OCI-LY7 (cell line): ENCODE measurements around the gene SMARCD1. TPM values are rescaled to one million over a fixed set of nuclear protein-coding genes. Genes with fewer than 3 reads are reported as not detected.

Source experiments
- BruUV-seq: library from RNA; stranded (reverse); fragments of 400-500 nt; replicated peaks from 2 replicates; lab custom pipeline; 2021; lab: Mats Ljungman, UMichigan
- CTCF ChIA-PET: fragments of 300-600 bp; sonication (Branson Sonifier 250); formaldehyde crosslinking; loops from one replicate; lab custom pipeline; 2022; ENCODE audit warnings: antibody characterized with exemption; ENCODE audit not compliant: unreplicated experiment; lab: Charles Lee
- POLR2A ChIA-PET: fragments of 300-600 bp; sonication (Branson Sonifier 250); formaldehyde crosslinking; loops from one replicate; lab custom pipeline; 2022; ENCODE audit warnings: antibody characterized with exemption; lab: Charles Lee
- DNase-seq: peaks from one replicate; pipeline ENCODE4 v3.0.0-alpha.2; 2015; ENCODE audit warnings: low spot score
- H2AFZ ChIP-seq: fragments of 200-600 bp; sonication (generic), shearing (Covaris generic); 2 replicates; pipeline ENCODE4 v1.6.1; 2014; ENCODE audit warnings: mild to moderate bottlenecking, antibody characterized with exemption, low read length, moderate library complexity
- H3K27ac ChIP-seq: fragments of 200-600 bp; sonication (generic); 2 replicates; pipeline ENCODE4 v1.5.1; 2014; ENCODE audit warnings: mixed run types, low read depth, mild to moderate bottlenecking, moderate library complexity, low read length, inconsistent platforms; ENCODE audit not compliant: poor library complexity, severe bottlenecking
- H3K36me3 ChIP-seq: fragments of 200-600 bp; sonication (generic); 2 replicates; pipeline ENCODE4 v1.6.1; 2014; ENCODE audit warnings: mild to moderate bottlenecking, antibody characterized with exemption, low read length, moderate library complexity, mixed read lengths; ENCODE audit not compliant: insufficient read depth
- H3K4me1 ChIP-seq: fragments of 200-600 bp; sonication (generic); 2 replicates; pipeline ENCODE4 v1.5.1; 2014; ENCODE audit warnings: mild to moderate bottlenecking, low read length; ENCODE audit not compliant: insufficient read depth, poor library complexity, severe bottlenecking
- H3K4me2 ChIP-seq: fragments of 200-600 bp; sonication (generic); 2 replicates; pipeline ENCODE4 v1.6.1; 2014; ENCODE audit warnings: mild to moderate bottlenecking, low read length
- H3K4me3 ChIP-seq: fragments of 200-600 bp; sonication (generic); 2 replicates; pipeline ENCODE4 v1.5.1; 2014; ENCODE audit warnings: mild to moderate bottlenecking, low read depth, low read length; ENCODE audit not compliant: poor library complexity, severe bottlenecking
- H3K79me2 ChIP-seq: fragments of 200-600 bp; sonication (generic); 2 replicates; pipeline ENCODE4 v1.6.1; 2016; ENCODE audit warnings: low read depth, mild to moderate bottlenecking, low read length, moderate library complexity, mixed read lengths; ENCODE audit not compliant: insufficient read depth
- H3K9me2 ChIP-seq: fragments of 200-600 bp; sonication (generic); 2 replicates; pipeline ENCODE4 v1.6.1; 2016; ENCODE audit warnings: mild to moderate bottlenecking, low read length, mixed read lengths; ENCODE audit not compliant: insufficient read depth
- H3K9me3 ChIP-seq: fragments of 200-600 bp; sonication (generic); 2 replicates; pipeline ENCODE4 v1.6.1; 2014; ENCODE audit warnings: mild to moderate bottlenecking, mixed run types, low read length, mixed read lengths
- H4K20me1 ChIP-seq: fragments of 200-600 bp; sonication (generic); 2 replicates; pipeline ENCODE4 v1.6.1; 2014; ENCODE audit warnings: mild to moderate bottlenecking, antibody characterized with exemption, low read length, moderate library complexity, mixed read lengths; ENCODE audit not compliant: insufficient read depth
- EZH2phosphoT487 ChIP-seq: fragments of 200-600 bp; sonication (generic); IDR thresholded peaks from 2 replicates; pipeline ENCODE4 v1.6.1; 2018; ENCODE audit warnings: low read depth, borderline replicate concordance, mild to moderate bottlenecking, mixed run types, antibody characterized with exemption, low read length, moderate library complexity, mixed read lengths
- intact Hi-C: fragments of 100-400 bp; cut with micrococcal nuclease; formaldehyde crosslinking; loops from one replicate; pipeline ENCODE4 v1.10.0; 2022; ENCODE audit not compliant: unreplicated experiment
- total RNA-seq, 2 experiments: library from RNA; depleted of rRNA in 1 of 2; stranded (reverse); fragments of >200 nt in 1 of 2; shearing (Covaris generic) in 1 of 2; gene quantifications; 2 replicates each; pipeline ENCODE4 v1.2.3, GENCODE V29; 2014 to 2022
- TF ChIP-seq, protein P1 (sequence below): fragments of 200-600 bp; sonication (generic); conservative IDR thresholded peaks from 2 replicates; pipeline ENCODE4 v1.5.1; 2014; ENCODE audit warnings: mild to moderate bottlenecking, antibody characterized with exemption, low read length, moderate library complexity, mixed read lengths

Gene SMARCD1
- total RNA-seq, 2 experiments from 2014 or later = 92.8 to 134 TPM

- peak overlapping the region; percentile 93 for H3K4me2 ChIP-seq
- no peaks in the 10 kb centered on the region for H3K9me3 ChIP-seq
- peak overlapping the region; percentile 83 for H3K27ac ChIP-seq
- peaks cover 16% of the 10 kb centered on the region; the same call in 1 of the 2 replicates for H3K79me2 ChIP-seq
- peak overlapping the region; percentile 89 for H3K4me3 ChIP-seq
- no peak overlapping the region for H2AFZ ChIP-seq
- POLR2A ChIA-PET = interaction anchor here (0.5 to 6.0 kb wide), 4 partner anchors 25 to 78 kb away, joined by 3 to 62 read pairs (median 5); partner anchors contain the start of gene COX14
- H3K4me1 ChIP-seq = peaks cover 38% of the 10 kb centered on the region
- peak; percentile 32 for DNase-seq
- CTCF ChIA-PET = interaction anchor here (0.5 to 2.6 kb wide), 4 partner anchors 12 to 138 kb away, joined by 3 to 35 read pairs (median 4); partner anchors contain the start of gene COX14
- intact Hi-C loops = no loop called here
- BruUV-seq = no TSS peak
- no peaks in the 10 kb centered on the region for H3K9me2 ChIP-seq
- H3K36me3 ChIP-seq = peaks cover 46% of the 10 kb centered on the region
- TF ChIP-seq, protein P1, sequence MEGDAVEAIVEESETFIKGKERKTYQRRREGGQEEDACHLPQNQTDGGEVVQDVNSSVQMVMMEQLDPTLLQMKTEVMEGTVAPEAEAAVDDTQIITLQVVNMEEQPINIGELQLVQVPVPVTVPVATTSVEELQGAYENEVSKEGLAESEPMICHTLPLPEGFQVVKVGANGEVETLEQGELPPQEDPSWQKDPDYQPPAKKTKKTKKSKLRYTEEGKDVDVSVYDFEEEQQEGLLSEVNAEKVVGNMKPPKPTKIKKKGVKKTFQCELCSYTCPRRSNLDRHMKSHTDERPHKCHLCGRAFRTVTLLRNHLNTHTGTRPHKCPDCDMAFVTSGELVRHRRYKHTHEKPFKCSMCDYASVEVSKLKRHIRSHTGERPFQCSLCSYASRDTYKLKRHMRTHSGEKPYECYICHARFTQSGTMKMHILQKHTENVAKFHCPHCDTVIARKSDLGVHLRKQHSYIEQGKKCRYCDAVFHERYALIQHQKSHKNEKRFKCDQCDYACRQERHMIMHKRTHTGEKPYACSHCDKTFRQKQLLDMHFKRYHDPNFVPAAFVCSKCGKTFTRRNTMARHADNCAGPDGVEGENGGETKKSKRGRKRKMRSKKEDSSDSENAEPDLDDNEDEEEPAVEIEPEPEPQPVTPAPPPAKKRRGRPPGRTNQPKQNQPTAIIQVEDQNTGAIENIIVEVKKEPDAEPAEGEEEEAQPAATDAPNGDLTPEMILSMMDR = no peak
- no peak for TF ChIP-seq EZH2phosphoT487
- 0 out of 2 replicates have a peak, but pooled peaks cover 3% of the 10 kb centered on the region for H4K20me1 ChIP-seq
Measured at GRCh38 chr12:50086148-50086547, 1.0 kb downstream of the SMARCD1 start.

- Histone ChIP-seq H3K4me1 (peaks cover 38% of the 10 kb centered on the region), H3K36me3 (peaks cover 56% of the 10 kb centered on the region), H2AFZ (no peak overlapping the region), H3K9me2 (no peaks in the 10 kb centered on the region), H3K4me2 (no peak overlapping the region), H3K79me2 (peaks cover 16% of the 10 kb centered on the region; the same call in 1 of the 2 replicates), H4K20me1 (0 out of 2 replicates have a peak, but pooled peaks cover 3% of the 10 kb centered on the region), H3K27ac (no peak overlapping the region), H3K4me3 (no peak overlapping the region), H3K9me3 (no peaks in the 10 kb centered on the region)
- intact Hi-C loops = no loop called here
- no TSS peak for BruUV-seq
- TF ChIP-seq, protein P1 = no peak
- no peak for TF ChIP-seq EZH2phosphoT487
- no peak for DNase-seq
- POLR2A ChIA-PET = interaction anchor here (2.4 kb wide), 1 partner anchor 24 kb away, joined by 14 read pairs; the partner anchor contains the start of gene COX14
- CTCF ChIA-PET = interaction anchor here (1.5 kb wide), 1 partner anchor 23 kb away, joined by 10 read pairs; no protein-coding TSS in a partner anchor
Measured at GRCh38 chr12:50087151-50087550, 2.0 kb downstream of the SMARCD1 start.

- Histone ChIP-seq H3K4me1 (peaks cover 38% of the 10 kb centered on the region), H3K27ac (peak overlapping the region; percentile 17), H3K4me3 (no peak overlapping the region), H3K36me3 (peaks cover 63% of the 10 kb centered on the region), H4K20me1 (0 out of 2 replicates have a peak, but pooled peaks cover 3% of the 10 kb centered on the region), H3K4me2 (peak overlapping the region; percentile 16), H3K9me2 (no peaks in the 10 kb centered on the region), H2AFZ (no peak overlapping the region), H3K79me2 (peaks cover 16% of the 10 kb centered on the region; the same call in 1 of the 2 replicates), H3K9me3 (no peaks in the 10 kb centered on the region)
- intact Hi-C loops = loop anchor here (2.0 kb wide), 1 partner anchor 87 kb away; no protein-coding TSS in a partner anchor
- POLR2A ChIA-PET = interaction anchor here (0.5 to 2.4 kb wide), 4 partner anchors 13 to 60 kb away, joined by 3 to 14 read pairs (median 6); partner anchors contain the start of gene COX14
- CTCF ChIA-PET = interaction anchor here (1.5 kb wide), 1 partner anchor 23 kb away, joined by 10 read pairs; no protein-coding TSS in a partner anchor
- no peak for TF ChIP-seq EZH2phosphoT487
- TF ChIP-seq, protein P1 = no peak
- BruUV-seq = no TSS peak
- no peak for DNase-seq
Measured at GRCh38 chr12:50087995-50088394, 2.9 kb downstream of the SMARCD1 start.
